ENCODE results near the gene UTS2R.
A peak's percentile ranks its signal among the peaks of the same experiment; 100 is the strongest.

The UTS2R gene
- 0 to 0.10 (median 0) reads per million in 9 experiments for total RNA-seq

DNA sequence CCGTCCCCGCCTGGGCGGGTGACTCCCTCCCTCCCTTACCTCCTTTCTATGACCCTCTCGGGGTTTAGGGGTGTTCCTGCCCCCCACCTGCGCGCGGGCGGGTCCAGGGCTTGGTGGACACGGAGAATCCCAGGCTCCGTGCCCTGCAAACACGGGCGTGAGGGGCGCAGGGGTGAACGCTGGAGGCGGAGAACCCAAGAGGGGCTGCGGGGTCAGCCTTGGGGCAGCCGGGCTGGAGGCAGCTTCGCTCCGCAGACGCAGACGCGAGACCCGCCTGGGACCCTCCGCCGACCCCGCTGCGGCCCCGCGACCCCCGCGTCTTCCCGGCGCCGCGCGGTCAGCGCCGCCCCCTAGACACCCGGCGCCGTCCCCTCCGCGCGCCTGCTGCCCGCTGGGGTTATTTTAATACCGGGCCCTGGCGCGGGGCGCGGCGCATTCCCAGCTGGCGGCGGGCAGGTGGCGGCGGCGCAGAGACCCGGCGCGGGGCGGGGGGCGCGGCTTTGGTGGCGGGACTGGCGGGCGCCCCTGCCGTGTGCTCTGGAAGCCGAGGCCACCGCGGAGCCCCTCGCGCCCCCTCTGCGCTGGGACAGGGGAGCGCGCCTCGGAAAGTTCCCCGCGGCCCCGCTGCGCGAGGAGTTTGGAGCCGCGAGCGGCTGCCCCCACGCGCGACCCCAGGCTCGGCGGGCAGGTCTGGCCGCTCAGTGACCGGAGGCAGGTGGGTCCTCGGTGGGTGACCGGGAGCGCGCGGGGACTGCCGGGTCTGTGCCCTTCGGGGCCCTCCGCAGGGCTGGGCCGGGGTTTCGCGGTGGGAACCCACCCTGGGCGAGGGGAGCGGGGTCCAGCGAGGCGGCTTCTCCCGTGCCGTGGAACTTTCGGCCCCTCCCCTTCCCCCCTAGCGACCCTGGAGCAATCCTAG lies at the start of gene UTS2R:
Gene UTS2R (plus strand): TSS at position 433 of the 916 bp plus-strand sequence. CDS start 2,560 bp downstream, outside the sequence.
- Mint-ChIP-seq H3K27me3 (peaks cover 34 to 50% of the 10 kb centered on the region in 2 donors), H3K36me3 (ENCODE audit: insufficient read depth) (peaks cover 4% of the 10 kb centered on the region), H3K4me3 (peak within 1 kb of the TSS; percentile 73 to 75), H3K4me1 (ENCODE audit: low read depth in 2 of 2) (peaks cover 4 to 5% of the 10 kb centered on the region in 2 donors), H3K9me3 (no peaks in the 10 kb centered on the region), H3K27ac (peak within 1 kb of the TSS in 1 of 2 donors; percentile 51)
- ATAC-seq (replicated peaks) (no peak), DNase-seq (no peak)

GRCh38 chr17:82321947-82322466 lies 49.6 kb upstream of the UTS2R start:
- H3K4me1 Mint-ChIP-seq (ENCODE audit: low read depth in 2 of 2), result peaks cover 7 to 11% of the 10 kb centered on the region in 2 donors
- peaks cover 16% of the 10 kb centered on the region for H3K36me3 Mint-ChIP-seq (ENCODE audit: insufficient read depth)
- no peak for DNase-seq
- no peaks in the 10 kb centered on the region for H3K27me3 Mint-ChIP-seq
- no peak for ATAC-seq (replicated peaks)
- peak overlapping the region; percentile 44 to 73 for H3K27ac Mint-ChIP-seq
- H3K9me3 Mint-ChIP-seq, result no peaks in the 10 kb centered on the region
- H3K4me3 Mint-ChIP-seq, result no peak overlapping the region

DNA sequence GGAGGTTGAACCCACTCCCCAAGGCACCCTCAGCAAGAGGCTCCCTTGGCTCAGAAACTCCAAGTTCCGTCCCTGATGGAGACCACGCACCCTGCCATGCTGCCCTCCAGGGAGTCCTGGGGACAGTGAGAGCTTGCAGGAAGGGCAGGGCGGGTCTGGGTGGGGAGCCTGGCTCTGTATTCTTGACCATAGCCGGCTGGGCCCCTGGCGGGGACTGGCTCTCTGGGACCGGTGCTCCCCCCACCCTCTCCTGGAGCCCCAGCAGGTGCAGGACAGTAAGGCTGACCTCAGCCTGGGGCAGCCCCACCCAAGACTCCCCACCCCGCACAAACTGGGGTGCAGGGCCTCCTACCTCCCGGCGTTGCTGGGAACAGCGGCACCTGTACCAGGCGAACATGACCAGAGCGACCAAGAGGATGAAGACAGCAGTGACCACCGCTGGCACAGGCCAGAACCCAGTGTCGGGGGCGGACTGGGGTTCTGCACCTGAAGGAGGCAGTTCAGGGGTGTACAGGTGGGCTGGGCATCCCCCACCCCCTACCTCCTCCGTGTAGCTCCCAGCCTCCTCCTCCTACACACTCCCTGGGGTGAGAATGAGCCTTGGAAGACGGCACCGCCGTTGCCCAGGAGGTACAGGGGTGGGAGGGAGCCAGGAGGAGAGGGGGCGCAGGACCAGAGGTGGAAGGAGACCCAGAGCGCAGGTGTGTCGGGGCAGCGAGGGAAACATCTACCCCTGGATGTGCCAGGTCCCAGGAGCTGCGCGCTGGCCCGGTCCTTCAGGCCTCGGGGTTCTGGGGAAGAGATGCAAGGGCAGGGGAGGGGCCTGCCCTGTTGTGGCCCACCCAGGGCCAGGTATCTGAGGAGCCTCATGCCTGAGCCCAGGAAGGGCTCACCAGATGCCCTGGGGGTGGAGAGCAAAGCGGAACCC lies 48.8 kb upstream of the UTS2R start:
- peak overlapping the region; percentile 44 to 49 for H3K27ac Mint-ChIP-seq

DNA sequence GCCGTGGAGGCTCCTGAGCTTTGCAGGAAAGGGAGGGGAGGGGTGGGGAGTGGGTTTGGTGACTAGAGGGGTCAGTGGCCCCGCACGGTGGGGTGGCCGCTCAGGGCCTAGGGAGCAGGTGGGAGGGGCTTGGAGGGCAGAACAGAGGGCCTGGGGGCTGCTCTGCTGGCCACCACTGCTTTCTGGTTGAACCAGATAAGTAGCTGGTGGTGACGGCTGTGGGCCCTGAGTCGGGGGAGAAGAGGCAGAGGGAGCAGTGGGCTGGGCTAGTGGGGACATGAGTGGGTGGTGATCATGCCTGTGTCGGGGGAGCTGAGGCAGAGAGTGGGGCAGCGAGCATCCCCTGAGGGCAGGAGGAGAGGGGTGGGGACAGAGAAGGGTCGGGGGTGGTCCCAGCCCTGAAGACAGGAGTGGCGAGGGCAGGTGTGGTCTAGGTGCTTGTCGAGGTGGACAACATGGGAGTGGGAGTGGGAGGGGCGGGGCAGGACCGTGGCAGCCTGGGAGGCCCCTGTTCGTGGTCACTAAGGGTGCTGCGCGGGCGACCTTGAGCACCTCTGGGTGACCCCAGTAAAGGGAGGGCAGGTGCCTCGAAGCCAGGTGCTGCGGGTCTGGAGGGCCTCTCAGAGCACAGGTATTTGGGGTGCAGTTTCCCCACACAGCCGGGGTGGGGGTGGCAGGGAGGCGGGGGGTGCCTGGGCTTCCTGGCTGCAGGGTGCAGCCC lies 47.9 kb upstream of the UTS2R start:
- no peak overlapping the region for H3K4me3 Mint-ChIP-seq

More for the DNA sequence above, 48.8 kb upstream of the UTS2R start:
- no peak overlapping the region for H3K4me3 Mint-ChIP-seq
- H3K27me3 Mint-ChIP-seq, result no peaks in the 10 kb centered on the region
- ATAC-seq (replicated peaks) (no peak), DNase-seq (no peak)
- H3K4me1 Mint-ChIP-seq (ENCODE audit: low read depth in 2 of 2), result peaks cover 4 to 7% of the 10 kb centered on the region in 2 donors
- H3K9me3 Mint-ChIP-seq, result no peaks in the 10 kb centered on the region
- H3K36me3 Mint-ChIP-seq (ENCODE audit: insufficient read depth), result peaks cover 12% of the 10 kb centered on the region

DNA sequence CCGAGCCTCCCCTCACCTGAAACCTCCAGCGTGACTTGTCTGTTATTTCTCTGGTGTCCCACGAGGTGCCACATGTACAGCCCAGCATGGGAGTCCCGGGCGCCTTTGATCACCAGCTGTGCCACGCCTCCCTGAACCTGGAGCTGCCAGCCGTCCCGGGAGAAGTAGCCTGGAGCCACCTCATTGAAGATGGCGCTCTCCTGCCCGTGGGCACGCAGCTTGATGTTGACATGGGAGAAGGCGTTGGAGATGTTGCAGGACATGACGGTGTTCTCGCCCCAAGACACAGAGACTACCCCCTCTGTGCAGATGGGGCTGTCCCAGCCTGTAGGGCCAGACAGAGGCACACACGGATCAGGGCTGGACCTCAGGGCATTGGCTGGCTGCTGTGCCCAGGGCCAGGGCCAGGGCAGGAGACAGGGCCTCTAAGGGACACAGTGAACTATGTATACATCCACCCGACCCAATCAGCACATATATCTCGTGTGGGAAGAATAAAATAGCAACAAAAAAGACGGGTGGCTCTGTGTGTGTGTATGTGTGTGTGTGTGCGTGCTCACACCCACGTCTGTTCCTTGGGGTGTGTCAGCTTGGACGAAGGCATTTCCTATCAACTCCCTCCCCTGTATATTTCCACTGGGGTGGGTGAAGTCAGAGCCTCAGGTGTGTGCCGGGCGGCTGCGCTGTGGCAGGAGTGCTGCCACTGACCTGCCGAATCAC lies 46.8 kb upstream of the UTS2R start:
- Mint-ChIP-seq H3K4me3 (no peak overlapping the region), H3K27me3 (no peaks in the 10 kb centered on the region), H3K27ac (peak overlapping the region in 1 of 2 donors; percentile 58), H3K9me3 (no peaks in the 10 kb centered on the region), H3K4me1 (ENCODE audit: low read depth in 2 of 2) (peaks cover 4 to 7% of the 10 kb centered on the region in 2 donors), H3K36me3 (ENCODE audit: insufficient read depth) (peaks cover 14% of the 10 kb centered on the region)
- DNase-seq (no peak), ATAC-seq (replicated peaks) (no peak)

More for the DNA sequence above, 47.9 kb upstream of the UTS2R start:
- peak overlapping the region in 1 of 2 donors; percentile 49 for H3K27ac Mint-ChIP-seq
- no peak for ATAC-seq (replicated peaks)
- H3K36me3 Mint-ChIP-seq (ENCODE audit: insufficient read depth), result peaks cover 12% of the 10 kb centered on the region
- no peak for DNase-seq
- peaks cover 4 to 7% of the 10 kb centered on the region in 2 donors for H3K4me1 Mint-ChIP-seq (ENCODE audit: low read depth in 2 of 2)
- no peaks in the 10 kb centered on the region for H3K27me3 Mint-ChIP-seq
- H3K9me3 Mint-ChIP-seq, result no peaks in the 10 kb centered on the region

DNA sequence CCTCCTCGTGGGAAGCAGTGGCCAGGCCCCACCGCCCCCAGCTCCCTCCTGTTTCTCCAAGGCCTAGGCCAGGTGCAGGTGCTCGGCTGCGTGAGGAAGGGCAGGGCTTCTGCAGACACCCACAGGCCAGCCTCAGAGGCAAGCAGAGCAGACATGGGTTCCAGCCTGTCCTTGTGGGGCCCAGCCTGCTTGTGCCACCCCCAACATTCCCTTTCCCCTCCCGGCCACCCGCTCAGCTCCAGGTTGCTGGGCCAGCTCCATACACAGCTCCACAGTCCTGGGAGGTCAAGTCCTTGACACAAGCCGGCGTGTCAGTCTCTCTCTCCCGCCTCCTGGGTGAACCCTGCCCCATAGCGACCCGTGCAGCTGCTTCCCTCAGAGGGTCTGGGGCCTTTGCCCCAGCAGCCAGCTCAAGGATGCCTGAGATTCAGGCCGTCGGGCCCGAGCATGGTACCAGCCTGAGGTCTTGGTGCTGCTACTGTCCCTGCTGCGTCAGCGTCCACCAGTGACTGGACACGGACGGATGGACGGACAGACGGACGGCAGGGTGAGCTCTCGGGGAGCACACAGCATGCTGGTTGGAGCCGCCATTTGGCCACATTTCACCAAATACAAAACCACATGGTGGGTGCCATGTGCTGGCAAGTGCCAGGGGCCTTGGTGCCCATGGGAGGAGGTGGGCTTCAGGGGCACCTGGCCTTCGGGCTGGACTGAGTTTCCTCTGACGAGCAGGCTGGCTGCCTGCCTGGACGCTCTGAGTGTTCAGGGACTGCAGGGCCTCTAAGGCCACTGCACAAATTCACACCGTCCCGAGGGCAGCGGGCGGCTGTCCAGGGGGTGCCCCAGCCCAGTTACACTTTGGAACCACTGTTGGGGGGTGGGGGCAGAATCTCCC lies 46.0 kb upstream of the UTS2R start:
- DNase-seq (no peak), ATAC-seq (replicated peaks) (no peak)
- no peaks in the 10 kb centered on the region for H3K9me3 Mint-ChIP-seq
- peak overlapping the region in 1 of 2 donors; percentile 58 for H3K27ac Mint-ChIP-seq
- H3K27me3 Mint-ChIP-seq, result no peaks in the 10 kb centered on the region
- peaks cover 10% of the 10 kb centered on the region for H3K36me3 Mint-ChIP-seq (ENCODE audit: insufficient read depth)
- H3K4me1 Mint-ChIP-seq (ENCODE audit: low read depth in 2 of 2), result peaks cover 4 to 7% of the 10 kb centered on the region in 2 donors
- H3K4me3 Mint-ChIP-seq, result no peak overlapping the region

DNA sequence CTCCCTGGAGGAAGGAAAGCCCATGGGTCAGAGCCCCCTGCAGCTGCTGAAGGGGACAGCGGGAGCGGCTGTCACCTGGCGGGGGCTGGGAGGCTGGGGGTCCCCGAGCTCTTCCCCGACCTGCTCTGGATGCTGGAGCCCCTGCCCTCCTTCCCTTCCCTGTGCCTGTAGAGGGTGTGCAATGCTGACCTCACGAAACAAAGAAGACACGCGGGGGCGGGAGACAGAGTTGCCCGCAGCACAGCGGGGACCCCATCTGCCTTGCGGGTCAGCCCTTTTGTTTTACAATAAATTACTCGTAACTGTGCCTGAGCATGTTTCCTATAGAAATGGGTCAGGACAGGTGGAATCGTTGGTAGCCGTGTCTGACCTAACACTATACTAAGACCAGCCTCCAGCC lies 44.3 kb upstream of the UTS2R start:
- no peak overlapping the region for H3K27ac Mint-ChIP-seq
- H3K36me3 Mint-ChIP-seq (ENCODE audit: insufficient read depth), result peaks cover 4% of the 10 kb centered on the region
- H3K27me3 Mint-ChIP-seq, result peaks cover 0 to 11% of the 10 kb centered on the region in 2 donors
- ATAC-seq (replicated peaks) (no peak), DNase-seq (no peak)
- H3K4me1 Mint-ChIP-seq (ENCODE audit: low read depth in 2 of 2), result peaks cover 0 to 5% of the 10 kb centered on the region in 2 donors
- no peaks in the 10 kb centered on the region for H3K9me3 Mint-ChIP-seq
- H3K4me3 Mint-ChIP-seq, result no peak overlapping the region

GRCh38 chr17:82327757-82328140 lies 43.8 kb upstream of the UTS2R start:
- DNase-seq (no peak), ATAC-seq (replicated peaks) (no peak)
- Mint-ChIP-seq H3K4me3 (no peak overlapping the region), H3K27me3 (peaks cover 0 to 16% of the 10 kb centered on the region in 2 donors), H3K36me3 (ENCODE audit: insufficient read depth) (peaks cover 4% of the 10 kb centered on the region), H3K27ac (no peak overlapping the region), H3K4me1 (ENCODE audit: low read depth in 2 of 2) (peaks cover 1 to 7% of the 10 kb centered on the region in 2 donors), H3K9me3 (no peaks in the 10 kb centered on the region)

DNA sequence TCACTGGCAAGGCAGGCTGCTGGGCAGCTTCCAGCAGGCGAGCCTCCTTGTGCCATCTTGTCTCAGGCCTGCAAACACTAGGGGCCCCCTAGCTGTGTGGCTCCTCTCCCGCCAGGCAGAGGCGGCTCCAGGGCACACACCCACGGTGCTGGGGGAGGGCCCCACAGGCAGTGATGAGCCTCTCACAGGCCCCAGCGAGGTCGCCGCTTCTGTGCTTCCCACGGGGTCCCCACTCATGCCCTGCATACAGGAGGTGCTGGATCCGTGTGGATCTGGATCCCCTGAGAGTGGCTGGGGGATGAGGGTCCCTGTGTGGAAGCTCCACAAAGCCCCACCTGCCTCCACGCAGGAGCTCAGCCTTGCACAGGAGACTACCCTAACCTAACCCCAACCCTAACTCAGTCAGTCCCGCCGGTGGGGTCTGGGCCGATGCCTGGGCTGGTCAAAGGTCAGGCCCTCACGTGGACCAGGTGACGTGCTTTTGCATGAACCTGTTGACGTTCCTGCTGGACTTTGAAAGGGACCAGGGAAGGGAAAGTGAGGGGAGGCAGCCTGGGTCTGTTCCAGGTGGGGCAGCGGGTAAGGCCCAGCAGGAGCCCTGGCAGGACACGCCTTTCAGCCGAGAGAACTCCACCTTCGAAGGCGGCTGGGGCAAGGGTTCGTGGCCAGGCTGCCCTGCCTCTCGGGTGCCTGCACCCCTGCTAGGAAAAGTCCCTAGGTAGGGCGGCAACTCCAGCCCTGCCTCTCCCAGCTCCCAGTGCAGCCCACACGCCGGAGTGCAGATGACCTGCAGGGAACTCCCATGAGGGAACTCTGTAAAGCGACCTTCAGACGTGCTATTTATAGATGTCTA lies 43.2 kb upstream of the UTS2R start:
- H3K27me3 Mint-ChIP-seq, result peaks cover 0 to 19% of the 10 kb centered on the region in 2 donors
- DNase-seq (no peak), ATAC-seq (replicated peaks) (no peak)
- no peak overlapping the region for H3K4me3 Mint-ChIP-seq
- H3K36me3 Mint-ChIP-seq (ENCODE audit: insufficient read depth), result peaks cover 4% of the 10 kb centered on the region
- H3K9me3 Mint-ChIP-seq, result no peaks in the 10 kb centered on the region
- no peak overlapping the region for H3K27ac Mint-ChIP-seq
- peaks cover 5 to 10% of the 10 kb centered on the region in 2 donors for H3K4me1 Mint-ChIP-seq (ENCODE audit: low read depth in 2 of 2)

DNA sequence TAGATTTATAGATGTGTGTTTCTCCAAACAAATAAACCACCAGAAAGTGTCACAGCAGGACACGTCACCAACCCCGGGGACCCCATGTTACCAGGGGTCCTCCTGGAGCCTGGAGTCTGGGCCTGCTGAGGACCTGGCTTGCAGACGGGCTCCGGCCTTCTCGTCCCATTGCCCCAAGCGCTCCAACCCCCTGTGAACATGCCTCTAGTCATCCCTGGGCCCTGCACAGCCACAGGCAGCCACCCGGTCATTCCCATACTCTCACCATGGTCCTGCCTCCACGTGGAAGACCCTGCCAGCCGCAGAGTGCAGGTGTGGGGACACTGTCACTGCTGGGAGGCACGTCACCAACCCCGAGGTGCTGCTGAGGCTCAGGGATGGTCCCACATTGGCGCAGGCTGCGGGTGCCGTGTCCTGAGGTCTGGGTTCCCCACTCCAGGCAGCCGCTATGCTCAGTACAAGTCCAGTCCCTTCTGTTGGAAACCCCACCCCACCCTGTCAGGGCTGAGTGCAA lies 42.5 kb upstream of the UTS2R start:
- Mint-ChIP-seq H3K4me3 (no peak overlapping the region), H3K27ac (no peak overlapping the region), H3K4me1 (ENCODE audit: low read depth in 2 of 2) (peaks cover 5 to 10% of the 10 kb centered on the region in 2 donors), H3K27me3 (peaks cover 0 to 19% of the 10 kb centered on the region in 2 donors), H3K9me3 (no peaks in the 10 kb centered on the region), H3K36me3 (ENCODE audit: insufficient read depth) (peaks cover 4% of the 10 kb centered on the region)
- DNase-seq (no peak), ATAC-seq (replicated peaks) (no peak)
